Left renal pelvis (tissue), 4 donors: Measurements from ENCODE around the gene SOHLH1. TPM values are rescaled to one million over a fixed set of nuclear protein-coding genes. Genes with fewer than 3 reads are reported as not detected.

Source experiments
- DNase-seq, 4 donors: peaks; one replicate each; pipeline ENCODE4 v3.0.0-alpha.2; 2013; ENCODE audit warnings: low read depth in 4 of 4, low spot score in 3 of 4
- polyA plus RNA-seq, 4 donors: library from polyadenylated mRNA; unstranded; fragments of 120-200 nt; gene quantifications; one replicate each; pipeline ENCODE4 v1.2.1, GENCODE V29; 2013; ENCODE audit not compliant: insufficient read length in 4 of 4

The SOHLH1 gene, protein sequence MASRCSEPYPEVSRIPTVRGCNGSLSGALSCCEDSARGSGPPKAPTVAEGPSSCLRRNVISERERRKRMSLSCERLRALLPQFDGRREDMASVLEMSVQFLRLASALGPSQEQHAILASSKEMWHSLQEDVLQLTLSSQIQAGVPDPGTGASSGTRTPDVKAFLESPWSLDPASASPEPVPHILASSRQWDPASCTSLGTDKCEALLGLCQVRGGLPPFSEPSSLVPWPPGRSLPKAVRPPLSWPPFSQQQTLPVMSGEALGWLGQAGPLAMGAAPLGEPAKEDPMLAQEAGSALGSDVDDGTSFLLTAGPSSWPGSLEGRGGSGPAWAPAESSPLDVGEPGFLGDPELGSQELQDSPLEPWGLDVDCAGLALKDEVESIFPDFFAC
- polyA plus RNA-seq = not detected

DNA sequence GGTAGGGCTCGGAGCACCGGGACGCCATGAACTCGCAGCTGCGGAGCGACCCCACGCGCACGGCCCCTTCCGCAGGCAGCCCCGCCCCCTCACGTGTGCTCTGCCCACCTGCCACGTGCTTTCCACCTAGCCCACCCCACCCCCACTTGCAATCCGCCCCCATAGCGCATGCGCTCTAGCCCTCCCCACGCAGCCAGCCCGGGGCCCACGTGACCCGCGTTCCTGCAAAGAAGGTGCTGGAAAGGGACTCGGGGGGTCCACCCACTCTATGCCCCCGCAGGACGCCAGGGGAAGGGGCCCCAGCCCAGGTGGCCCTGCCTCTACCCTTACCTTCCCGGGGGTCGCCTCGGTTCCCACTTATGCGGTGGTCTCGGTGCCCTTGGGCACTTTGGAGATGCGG, at the start of gene SOHLH1:
Gene SOHLH1 (minus strand): TSS at position 42 of the 400 bp plus-strand sequence. CDS start 14 bp downstream, at position 28.
- DNase-seq = no peak

DNA sequence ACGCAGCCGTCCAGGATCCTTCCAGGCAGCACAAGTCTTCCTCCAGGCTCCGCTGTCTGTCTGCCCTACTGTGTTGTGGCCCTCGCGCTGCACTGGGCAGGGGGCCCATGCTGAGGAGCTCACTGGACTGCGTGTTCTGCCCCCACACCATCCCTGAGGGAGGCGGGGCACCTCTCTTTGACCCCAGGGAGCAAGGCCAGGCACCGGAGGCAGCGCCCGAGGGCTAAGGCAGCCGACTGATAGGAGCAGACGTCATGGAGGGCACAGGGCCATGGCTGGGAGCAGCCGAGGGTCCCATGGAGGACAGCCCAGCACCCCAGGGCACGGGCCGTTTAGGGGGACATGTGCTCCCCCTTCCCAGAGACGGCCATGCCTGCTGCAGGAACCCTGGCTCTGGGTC, 49.4 kb upstream of the SOHLH1 start:
- DNase-seq = no peak

- no peak for DNase-seq
Measured at GRCh38 chr9:135747311-135747710, 48.0 kb upstream of the SOHLH1 start.

GRCh38 chr9:135746565-135746964, 47.3 kb upstream of the SOHLH1 start:
- DNase-seq = no peak

DNA sequence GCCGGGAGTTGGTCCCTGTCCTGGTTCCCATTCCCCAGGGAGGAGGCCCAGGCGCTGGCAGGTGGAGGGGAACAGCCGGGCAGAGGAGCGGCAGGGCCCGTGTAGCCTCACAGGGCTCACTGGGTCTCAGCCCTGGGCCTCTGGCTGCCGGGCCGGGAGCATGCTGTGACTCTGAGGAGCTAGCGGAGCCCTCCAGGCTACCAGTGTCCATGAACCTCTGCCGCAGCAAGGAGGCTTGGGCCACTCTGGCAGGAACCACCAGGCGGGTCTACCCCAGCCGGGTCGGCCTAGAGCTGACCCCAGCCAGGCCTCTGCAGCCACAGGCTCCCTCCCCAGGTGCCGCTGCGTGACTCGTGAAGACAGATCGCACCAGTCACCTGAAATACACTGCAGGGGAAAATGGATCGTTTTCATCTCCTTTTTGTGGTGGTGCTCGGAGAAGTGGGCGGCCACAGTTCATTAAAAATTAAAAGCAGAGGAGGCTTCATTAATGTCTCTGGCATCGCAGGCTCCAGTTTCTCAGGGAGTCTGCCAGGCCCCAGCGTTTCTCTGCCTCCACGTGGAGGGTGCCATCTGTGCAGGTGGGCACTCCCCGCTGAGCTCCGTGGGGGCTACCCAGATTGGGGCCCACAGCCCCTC, 46.5 kb upstream of the SOHLH1 start:
- DNase-seq = no peak

GRCh38 chr9:135745189-135745588, 45.9 kb upstream of the SOHLH1 start:
- DNase-seq = no peak

GRCh38 chr9:135744333-135745070, 45.2 kb upstream of the SOHLH1 start:
- DNase-seq = no peak

DNA sequence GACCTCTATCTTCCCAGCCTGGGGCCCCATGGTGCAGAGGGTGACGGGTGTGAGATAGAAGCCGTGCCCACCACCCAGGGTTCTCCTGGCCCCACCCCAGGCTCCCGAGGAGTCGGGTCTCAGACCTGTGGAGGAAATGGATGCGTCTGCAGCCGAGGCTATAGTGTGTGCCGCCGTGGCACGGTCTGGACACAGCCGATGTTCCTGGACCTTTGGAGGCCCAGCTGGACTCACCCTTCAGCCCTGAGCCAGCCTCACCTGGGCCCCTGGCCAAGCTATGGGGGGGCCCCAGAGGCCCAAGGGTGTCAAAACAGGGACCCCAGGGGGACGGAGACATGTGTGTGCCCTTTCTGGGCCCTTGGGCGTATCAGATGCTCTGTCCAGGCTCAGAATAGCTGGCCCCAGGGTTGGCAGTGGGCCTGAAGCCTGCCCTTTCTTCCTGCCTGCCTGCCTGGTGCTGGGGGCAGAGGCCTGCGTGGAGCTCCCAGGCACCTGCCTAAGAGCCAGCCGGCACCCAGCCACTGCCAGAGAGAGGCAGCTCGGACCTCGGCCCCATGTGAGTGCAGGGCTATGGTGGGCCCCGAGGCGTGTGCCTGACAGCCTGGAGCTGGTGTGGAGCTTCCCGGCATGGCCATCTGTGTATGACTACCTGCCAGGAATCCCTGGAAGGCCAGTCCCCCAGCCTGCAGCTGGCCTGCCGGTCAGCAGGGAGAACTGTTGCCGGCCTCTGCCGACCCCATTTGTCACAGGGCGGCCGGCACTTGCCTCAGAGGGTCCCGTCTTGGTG, 44.5 kb upstream of the SOHLH1 start:
- no peak for DNase-seq

DNA sequence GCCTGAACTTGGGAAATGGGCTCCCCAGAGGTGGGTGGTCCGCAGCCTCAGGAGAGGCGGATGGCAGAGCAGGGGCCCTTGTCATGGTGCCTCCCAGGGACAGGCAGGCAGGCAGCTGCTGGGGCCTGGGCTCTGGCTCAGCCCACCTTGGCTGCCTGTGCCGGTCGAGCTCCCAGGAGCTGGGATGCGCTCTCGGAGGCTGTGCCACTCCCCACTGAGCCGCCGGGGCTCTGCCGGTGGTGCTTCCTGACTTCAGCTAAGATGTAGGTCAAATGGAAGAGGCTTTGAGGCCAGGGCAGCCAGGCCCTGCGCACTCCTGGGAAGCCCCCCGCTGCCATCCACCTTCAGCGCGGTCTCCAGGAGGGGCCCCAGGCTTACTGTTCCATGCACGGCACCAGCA, 43.7 kb upstream of the SOHLH1 start:
- no peak for DNase-seq

- no peak for DNase-seq
Measured at GRCh38 chr9:135741276-135742219, 42.3 kb upstream of the SOHLH1 start.

- DNase-seq = no peak
Measured at GRCh38 chr9:135739271-135740220, 40.3 kb upstream of the SOHLH1 start.

- no peak for DNase-seq
Measured at GRCh38 chr9:135737840-135738521, 38.7 kb upstream of the SOHLH1 start.

DNA sequence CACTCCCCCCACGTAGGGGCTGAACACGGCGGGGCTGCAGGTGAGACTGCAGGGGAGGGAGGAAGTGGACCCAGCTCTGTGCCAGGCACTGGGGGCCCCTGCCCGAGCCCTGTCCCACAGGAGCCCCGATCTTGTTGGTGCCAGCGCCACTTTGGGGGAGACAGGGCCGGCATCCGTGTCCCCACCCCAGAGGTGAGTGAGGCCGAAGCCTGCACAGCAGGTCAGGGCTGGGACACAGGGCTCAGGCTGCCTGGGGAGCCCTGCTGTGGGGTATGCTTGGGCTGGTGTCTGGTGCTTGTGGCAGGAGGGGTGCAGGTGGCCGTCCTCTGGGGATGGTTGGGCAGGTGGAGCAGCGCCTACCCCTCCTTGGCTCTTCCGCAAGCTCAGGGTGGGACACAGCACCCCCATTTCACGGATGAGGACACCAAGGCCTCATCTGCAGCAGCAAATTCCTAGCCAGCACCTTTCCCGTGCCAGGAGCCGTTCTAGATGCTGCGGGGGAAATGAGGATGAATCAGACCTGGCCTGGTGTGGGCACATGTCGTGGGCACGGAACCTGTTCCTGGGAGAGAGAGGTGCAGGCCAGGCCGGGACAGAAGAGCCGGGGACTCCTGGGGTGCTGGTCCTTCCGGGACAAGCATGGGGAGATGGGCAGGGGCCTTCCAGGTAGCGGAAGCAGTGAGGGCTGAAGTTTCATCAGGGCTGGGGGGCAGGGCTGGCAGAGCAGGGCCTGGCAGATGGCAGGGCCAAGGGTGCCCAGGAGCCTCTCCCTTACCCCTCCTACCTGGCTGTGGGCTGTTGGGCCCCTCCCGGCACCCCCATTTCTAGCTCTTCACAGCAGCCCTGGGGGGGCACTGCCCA, 37.9 kb upstream of the SOHLH1 start:
- no peak for DNase-seq

DNA sequence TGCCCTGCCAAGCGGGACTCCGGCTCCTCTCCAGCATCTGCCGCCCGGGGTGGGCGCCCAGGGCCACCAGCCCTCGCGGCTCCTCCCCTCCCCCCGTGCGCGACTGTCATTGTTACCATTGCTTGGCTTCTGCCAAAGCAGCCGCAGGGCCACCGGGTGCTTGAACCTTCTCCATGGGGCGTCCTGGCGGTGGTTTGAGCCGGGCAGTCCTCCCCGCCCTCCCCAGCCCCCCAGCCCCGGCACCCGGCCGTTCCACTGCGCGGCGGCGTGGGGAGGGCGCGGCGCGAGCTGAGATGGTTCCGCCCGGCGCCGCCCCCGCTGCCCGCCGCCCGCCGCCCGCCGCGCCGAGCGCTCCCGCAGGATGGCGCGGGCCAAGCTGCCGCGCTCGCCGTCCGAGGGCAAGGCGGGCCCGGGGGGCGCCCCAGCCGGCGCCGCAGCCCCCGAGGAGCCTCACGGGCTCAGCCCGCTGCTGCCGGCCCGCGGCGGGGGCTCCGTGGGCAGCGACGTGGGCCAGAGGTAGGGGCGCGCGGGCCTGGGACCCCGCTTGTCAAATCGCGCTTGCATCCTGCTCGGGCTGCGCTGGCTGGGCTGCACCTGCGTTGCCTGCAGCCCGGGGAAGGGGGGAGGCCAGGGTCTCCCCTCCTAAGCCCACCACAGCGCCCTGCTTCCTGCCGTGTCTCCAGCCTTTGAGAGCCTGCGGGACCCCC, 37.1 kb upstream of the SOHLH1 start:
- no peak for DNase-seq

GRCh38 chr9:135734616-135735144, 35.4 kb upstream of the SOHLH1 start:
- no peak for DNase-seq
